GM18870 (cell line): Measurements from ENCODE around the gene MOB1A.
"Not testable (repeated sequence)": the region's sequence is repeated elsewhere in the genome, so short reads cannot be mapped to it uniquely, and the experiment has no call there.

Source experiments
- ATAC-seq: cut with Tn5 transposase; IDR thresholded peaks from one replicate; pipeline ENCODE4 v1.9.1; 2021; ENCODE audit warnings: moderate library complexity; ENCODE audit not compliant: unreplicated experiment

Gene MOB1A

GRCh38 chr2:74149570-74150319, 28.9 kb downstream of the MOB1A start:
- no peak for ATAC-seq

- no peak for ATAC-seq
Measured at GRCh38 chr2:74149247-74149525, 29.5 kb downstream of the MOB1A start.

- ATAC-seq: no peak
Measured at GRCh38 chr2:74148457-74149246, 30.0 kb downstream of the MOB1A start.

- peak; percentile 45 for ATAC-seq
Measured at GRCh38 chr2:74147727-74148456, 30.8 kb downstream of the MOB1A start, which contains the start of gene BOLA3. TSS of gene BOLA3 (minus strand) at chr2:74147912. CDS start at chr2:74147874, 38 bp downstream.

- peak; percentile 40 for ATAC-seq
Measured at GRCh38 chr2:74146929-74147726, 31.6 kb downstream of the MOB1A start.

GRCh38 chr2:74142340-74142739, 36.3 kb downstream of the MOB1A start:
- no peak for ATAC-seq

GRCh38 chr2:74138600-74139323, 39.9 kb downstream of the MOB1A start:
- ATAC-seq: no peak

GRCh38 chr2:74137651-74138599, 40.8 kb downstream of the MOB1A start:
- ATAC-seq: no peak

GRCh38 chr2:74131901-74132300, 46.8 kb downstream of the MOB1A start:
- no peak for ATAC-seq

GRCh38 chr2:74130211-74130995, 48.3 kb downstream of the MOB1A start:
- ATAC-seq: no peak

GRCh38 chr2:74128206-74128605, 50.5 kb downstream of the MOB1A start:
- no peak for ATAC-seq

GRCh38 chr2:74123955-74124354, 54.7 kb downstream of the MOB1A start:
- not testable (repeated sequence) for ATAC-seq

- ATAC-seq: not testable (repeated sequence)
Measured at GRCh38 chr2:74121846-74122245, 56.8 kb downstream of the MOB1A start.

GRCh38 chr2:74119912-74120825, 58.5 kb downstream of the MOB1A start:
- ATAC-seq: peak; percentile 79

- no peak for ATAC-seq
Measured at GRCh38 chr2:74119339-74119738, 59.3 kb downstream of the MOB1A start.

- no peak for ATAC-seq
Measured at GRCh38 chr2:74111380-74111779, 67.3 kb downstream of the MOB1A start.

- no peak for ATAC-seq
Measured at GRCh38 chr2:74110537-74110936, 68.1 kb downstream of the MOB1A start.
